Measurements from ENCODE around the gene DNAH14.
"Not testable (repeated sequence)": the region's sequence is repeated elsewhere in the genome, so short reads cannot be mapped to it uniquely, and the experiment has no call there.

Gene DNAH14

GRCh38 chr1:224933584-224933983 is 4.1 kb downstream of the DNAH14 start:
- DNase-seq (ENCODE audit: low read depth), result no peak
- in situ Hi-C loops (cut with HindIII; ENCODE audit: low sequenced_read_pairs), result no loop called here
- no peak for TF ChIP-seq CTCF (IDR thresholded peaks at IDR 0.05; ENCODE audit: low read depth, low read length, missing control alignments)
- H3K4me3 ChIP-seq (ENCODE audit: low read depth, low read length), result no peak overlapping the region

DNA sequence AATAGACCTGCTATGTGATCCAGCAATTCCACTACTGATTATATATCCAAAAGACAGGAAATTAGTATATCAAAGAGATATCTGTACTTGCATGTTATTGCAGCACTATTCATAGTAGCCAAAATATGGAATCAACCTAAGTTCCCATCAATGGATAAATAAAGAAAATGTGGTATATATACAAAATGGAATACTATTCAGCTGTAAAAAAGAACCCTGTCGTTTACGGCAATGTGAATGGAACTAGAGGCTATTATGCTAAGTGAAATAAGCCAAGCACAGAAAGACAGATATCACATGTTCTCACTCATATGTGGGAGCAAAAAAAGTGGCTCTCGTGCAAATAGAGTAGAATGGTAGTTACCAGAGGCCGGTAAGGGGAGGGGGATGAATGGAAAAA is 9.2 kb downstream of the DNAH14 start:
- no peak for DNase-seq (ENCODE audit: low read depth)
- in situ Hi-C loops (cut with HindIII; ENCODE audit: low sequenced_read_pairs), result no loop called here
- TF ChIP-seq CTCF (IDR thresholded peaks at IDR 0.05; ENCODE audit: low read depth, low read length, missing control alignments), result no peak
- H3K4me3 ChIP-seq (ENCODE audit: low read depth, low read length), result no peak overlapping the region

DNA sequence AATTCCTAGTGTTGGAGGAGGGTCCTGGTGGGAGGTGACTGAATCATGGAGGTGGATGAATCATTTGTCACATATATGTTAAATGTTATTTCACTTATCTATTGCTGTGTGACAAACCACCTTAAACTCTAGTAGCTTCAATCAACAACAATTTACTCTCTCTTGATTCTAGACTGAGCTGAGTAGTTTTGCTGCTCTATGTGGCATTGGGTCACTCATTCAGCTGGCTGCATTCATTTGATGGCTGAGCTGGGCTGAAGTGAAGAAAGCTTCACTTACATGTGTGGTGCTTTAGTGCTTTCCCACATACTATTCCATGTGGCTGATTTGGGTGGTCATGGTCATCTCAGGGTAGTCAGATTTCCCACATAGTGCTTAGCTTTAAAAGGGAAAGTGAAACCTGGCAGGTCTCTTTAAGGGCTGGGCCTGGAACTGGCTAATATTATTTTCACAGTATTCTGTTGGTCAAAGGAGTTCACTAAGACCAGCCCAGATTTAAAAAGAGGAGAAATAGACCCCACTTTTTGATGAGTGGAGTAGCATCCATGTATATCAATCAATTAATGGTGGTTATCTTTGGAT is 10.5 kb downstream of the DNAH14 start:
- in situ Hi-C loops (cut with HindIII; ENCODE audit: low sequenced_read_pairs), result no loop called here

GRCh38 chr1:224940735-224941134 is 11.3 kb downstream of the DNAH14 start:
- H3K4me3 ChIP-seq (ENCODE audit: low read depth, low read length); DNase-seq (ENCODE audit: low read depth); in situ Hi-C loops (cut with HindIII; ENCODE audit: low sequenced_read_pairs): not testable (repeated sequence)

More for the DNA sequence above, 10.5 kb downstream of the DNAH14 start:
- H3K4me3 ChIP-seq (ENCODE audit: low read depth, low read length), result no peak overlapping the region
- DNase-seq (ENCODE audit: low read depth), result no peak
- no peak for TF ChIP-seq CTCF (IDR thresholded peaks at IDR 0.05; ENCODE audit: low read depth, low read length, missing control alignments)

DNA sequence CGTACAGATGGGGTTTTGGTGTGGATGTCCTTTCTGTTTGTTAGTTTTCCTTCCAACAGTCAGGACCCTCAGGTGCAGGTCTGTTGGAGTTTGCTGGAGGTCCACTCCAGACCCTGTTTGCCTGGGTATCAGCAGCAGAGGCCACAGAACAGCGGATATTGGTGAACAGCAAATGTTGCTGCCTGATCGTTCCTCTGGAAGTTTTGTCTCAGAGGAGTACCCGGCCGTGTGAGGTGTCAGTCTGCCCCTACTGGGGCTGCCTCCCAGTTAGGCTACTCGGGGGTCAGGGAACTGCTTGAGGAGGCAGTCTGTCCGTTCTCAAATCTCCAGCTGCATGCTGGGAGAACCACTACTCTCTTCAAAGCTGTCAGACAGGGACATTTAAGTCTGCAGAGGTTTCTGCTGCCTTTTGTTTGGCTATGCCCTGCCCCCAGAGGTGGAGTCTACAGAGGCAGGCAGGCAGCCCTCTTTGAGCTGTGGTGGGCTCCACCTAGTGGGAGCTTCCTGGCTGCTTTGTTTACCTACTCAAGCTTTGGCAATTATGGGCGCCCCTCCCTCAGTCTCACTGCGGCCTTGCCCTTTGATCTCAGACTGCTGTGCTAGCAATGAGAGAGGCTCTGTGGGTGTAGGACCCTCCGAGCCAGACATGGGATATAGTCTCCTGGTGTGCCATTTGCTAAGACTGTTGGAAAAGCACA is 16.3 kb downstream of the DNAH14 start:
- in situ Hi-C loops (cut with HindIII; ENCODE audit: low sequenced_read_pairs); DNase-seq (ENCODE audit: low read depth); H3K4me3 ChIP-seq (ENCODE audit: low read depth, low read length): not testable (repeated sequence)

GRCh38 chr1:224946349-224946691 is 16.8 kb downstream of the DNAH14 start:
- DNase-seq (ENCODE audit: low read depth); H3K4me3 ChIP-seq (ENCODE audit: low read depth, low read length); in situ Hi-C loops (cut with HindIII; ENCODE audit: low sequenced_read_pairs): not testable (repeated sequence)

GRCh38 chr1:224957696-224958095 is 28.2 kb downstream of the DNAH14 start:
- no peak overlapping the region for H3K4me3 ChIP-seq (ENCODE audit: low read depth, low read length)
- in situ Hi-C loops (cut with HindIII; ENCODE audit: low sequenced_read_pairs), result no loop called here
- no peak for TF ChIP-seq CTCF (IDR thresholded peaks at IDR 0.05; ENCODE audit: low read depth, low read length, missing control alignments)
- DNase-seq (ENCODE audit: low read depth), result no peak

- TF ChIP-seq CTCF (IDR thresholded peaks at IDR 0.05; ENCODE audit: low read depth, low read length, missing control alignments), result no peak
- DNase-seq (ENCODE audit: low read depth), result no peak
- in situ Hi-C loops (cut with HindIII; ENCODE audit: low sequenced_read_pairs), result no loop called here
- H3K4me3 ChIP-seq (ENCODE audit: low read depth, low read length), result no peak overlapping the region
These were observed 29.0 kb downstream of the DNAH14 start for GRCh38 chr1:224958490-224958889.

All from astrocyte of the cerebellum (primary cell).